Measurements from ENCODE around the gene HLA-DOA. TPM values are rescaled to one million over a fixed set of nuclear protein-coding genes. Genes with fewer than 3 reads are reported as not detected.

HLA-DOA gene
- total RNA-seq, 2 donors from 2014 or later = 7.2 to 14.6 TPM

DNA sequence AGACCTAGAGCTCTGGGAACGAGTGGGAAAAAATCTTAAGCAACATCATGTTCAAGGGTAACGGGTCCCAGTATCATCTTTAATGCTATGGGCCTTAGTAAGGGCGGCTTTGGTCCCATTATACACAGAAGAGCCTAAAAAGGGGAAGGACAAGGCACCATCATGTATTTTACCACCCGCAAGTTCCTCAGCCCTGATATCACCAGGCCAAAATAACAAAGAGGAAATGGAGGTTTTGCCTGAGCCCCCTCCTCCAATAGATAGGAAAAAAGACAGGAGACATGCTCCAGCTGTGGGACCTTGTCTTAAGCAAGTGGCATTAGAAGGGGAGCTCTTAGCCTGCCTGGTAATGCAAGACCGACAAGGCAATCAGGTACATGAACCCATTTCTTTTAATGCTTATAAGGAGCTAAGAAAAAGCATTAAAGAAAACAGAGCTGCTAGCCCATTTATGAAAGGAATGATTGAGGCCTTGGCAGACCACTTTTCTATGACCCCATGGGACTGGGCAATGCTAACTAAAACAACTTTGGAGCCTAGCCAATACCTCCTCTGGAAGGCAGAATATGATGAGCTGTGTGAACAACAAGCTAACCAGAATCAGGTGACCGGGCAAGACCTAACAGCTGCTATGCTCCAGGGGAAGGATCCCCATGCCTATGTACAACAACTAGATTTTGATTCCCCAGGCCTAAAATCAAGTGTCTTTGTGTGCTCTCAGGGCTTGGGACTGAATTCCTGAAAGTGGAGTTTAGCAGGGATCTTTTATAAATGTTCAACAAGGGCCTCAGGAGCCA, 40.8 kb upstream of the HLA-DOA start:
- no peaks in the 10 kb centered on the region for H3K4me1 ChIP-seq (replicated peaks)
- DNase-seq (ENCODE audit: low spot score) = no peak
- H3K36me3 ChIP-seq = no peaks in the 10 kb centered on the region
- no peak overlapping the region for H3K4me3 ChIP-seq
- no peaks in the 10 kb centered on the region for H3K9me3 ChIP-seq
- intact Hi-C loops (cut with DNase I) = no loop called here
- no peak overlapping the region for H3K27ac ChIP-seq
- no peaks in the 10 kb centered on the region for H3K27me3 ChIP-seq (replicated peaks; ENCODE audit: insufficient read depth)
- WGBS = 74% methylated on average over 6 of the region's 6 CpGs
- no peak for TF ChIP-seq POLR2AphosphoS5 (IDR thresholded peaks at IDR 0.05)
- TF ChIP-seq, protein P1, sequence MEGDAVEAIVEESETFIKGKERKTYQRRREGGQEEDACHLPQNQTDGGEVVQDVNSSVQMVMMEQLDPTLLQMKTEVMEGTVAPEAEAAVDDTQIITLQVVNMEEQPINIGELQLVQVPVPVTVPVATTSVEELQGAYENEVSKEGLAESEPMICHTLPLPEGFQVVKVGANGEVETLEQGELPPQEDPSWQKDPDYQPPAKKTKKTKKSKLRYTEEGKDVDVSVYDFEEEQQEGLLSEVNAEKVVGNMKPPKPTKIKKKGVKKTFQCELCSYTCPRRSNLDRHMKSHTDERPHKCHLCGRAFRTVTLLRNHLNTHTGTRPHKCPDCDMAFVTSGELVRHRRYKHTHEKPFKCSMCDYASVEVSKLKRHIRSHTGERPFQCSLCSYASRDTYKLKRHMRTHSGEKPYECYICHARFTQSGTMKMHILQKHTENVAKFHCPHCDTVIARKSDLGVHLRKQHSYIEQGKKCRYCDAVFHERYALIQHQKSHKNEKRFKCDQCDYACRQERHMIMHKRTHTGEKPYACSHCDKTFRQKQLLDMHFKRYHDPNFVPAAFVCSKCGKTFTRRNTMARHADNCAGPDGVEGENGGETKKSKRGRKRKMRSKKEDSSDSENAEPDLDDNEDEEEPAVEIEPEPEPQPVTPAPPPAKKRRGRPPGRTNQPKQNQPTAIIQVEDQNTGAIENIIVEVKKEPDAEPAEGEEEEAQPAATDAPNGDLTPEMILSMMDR (IDR thresholded peaks at IDR 0.05) = no peak
- TF ChIP-seq POLR2A (IDR thresholded peaks at IDR 0.05) = no peak

DNA sequence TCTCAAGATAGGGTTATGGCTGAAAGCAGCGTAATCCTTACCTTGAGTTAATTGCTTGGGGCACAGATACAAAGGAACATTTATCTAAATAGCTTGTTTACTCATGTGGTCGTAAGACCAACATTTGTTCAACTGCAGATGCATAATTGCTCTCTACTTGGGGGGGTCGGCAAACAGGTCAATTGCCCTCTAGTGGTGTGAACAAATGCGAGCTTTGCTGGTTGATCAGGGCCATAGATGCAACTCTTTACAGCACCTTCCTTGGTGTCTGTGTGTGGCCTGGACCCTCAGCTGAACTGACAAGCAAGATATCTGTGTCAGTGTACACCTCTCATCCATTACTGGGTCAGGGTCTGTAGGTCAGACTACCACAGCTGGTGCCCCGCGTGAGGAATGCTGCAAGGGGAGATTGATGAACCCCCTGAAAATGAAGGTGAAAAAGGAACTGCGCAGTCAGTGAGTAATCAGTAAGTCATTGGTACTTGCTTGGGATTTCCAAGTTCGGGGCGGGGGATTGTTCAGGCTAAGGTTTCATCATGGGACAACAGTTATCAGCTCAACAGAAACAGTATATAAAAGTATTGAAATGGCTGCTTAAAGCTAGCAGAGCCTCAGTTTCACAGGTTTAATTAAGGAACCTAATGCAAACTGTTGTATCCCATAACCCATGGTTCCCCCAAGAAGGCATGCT, 40.1 kb upstream of the HLA-DOA start:
- Histone ChIP-seq H3K36me3 (no peaks in the 10 kb centered on the region), H3K4me3 (no peak overlapping the region), H3K27me3 (replicated peaks; ENCODE audit: insufficient read depth) (no peaks in the 10 kb centered on the region), H3K4me1 (replicated peaks) (no peaks in the 10 kb centered on the region), H3K9me3 (no peaks in the 10 kb centered on the region), H3K27ac (no peak overlapping the region)
- TF ChIP-seq, protein P1 (IDR thresholded peaks at IDR 0.05) = no peak
- TF ChIP-seq POLR2A (IDR thresholded peaks at IDR 0.05) = no peak
- no peak for TF ChIP-seq POLR2AphosphoS5 (IDR thresholded peaks at IDR 0.05)
- no peak for DNase-seq (ENCODE audit: low spot score)
- 65% methylated on average over 9 of the region's 9 CpGs for WGBS
- intact Hi-C loops (cut with DNase I) = no loop called here

DNA sequence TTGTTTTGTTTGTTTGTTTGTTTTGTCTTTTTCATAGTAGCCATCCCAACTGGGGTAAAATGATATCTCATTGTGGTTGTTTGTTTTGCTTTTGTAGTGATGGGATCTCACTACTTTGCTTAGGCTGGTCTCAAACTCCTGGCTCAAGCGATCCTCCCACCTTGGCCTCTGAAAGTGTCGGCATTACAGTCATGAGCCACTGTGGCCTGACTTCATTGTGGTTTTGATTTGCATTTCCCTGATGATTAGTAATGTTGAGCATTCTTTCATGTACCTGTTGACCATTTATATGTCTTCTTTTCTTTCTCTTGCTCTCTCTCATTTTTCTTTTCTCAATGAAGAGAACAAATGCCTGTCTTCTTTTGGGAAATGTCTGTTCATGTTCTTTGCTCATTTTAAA, 30.8 kb upstream of the HLA-DOA start:
- H3K27ac ChIP-seq = no peak overlapping the region
- H3K4me3 ChIP-seq = no peak overlapping the region
- H3K9me3 ChIP-seq = no peaks in the 10 kb centered on the region
- no peaks in the 10 kb centered on the region for H3K27me3 ChIP-seq (replicated peaks; ENCODE audit: insufficient read depth)
- WGBS = 96% methylated on average over 2 of the region's 2 CpGs
- H3K4me1 ChIP-seq (replicated peaks) = no peaks in the 10 kb centered on the region
- TF ChIP-seq POLR2A (IDR thresholded peaks at IDR 0.05) (no peak), POLR2AphosphoS5 (IDR thresholded peaks at IDR 0.05) (no peak)
- TF ChIP-seq, protein P1 (IDR thresholded peaks at IDR 0.05) = no peak
- no peak for DNase-seq (ENCODE audit: low spot score)
- no peaks in the 10 kb centered on the region for H3K36me3 ChIP-seq
- intact Hi-C loops (cut with DNase I) = no loop called here

DNA sequence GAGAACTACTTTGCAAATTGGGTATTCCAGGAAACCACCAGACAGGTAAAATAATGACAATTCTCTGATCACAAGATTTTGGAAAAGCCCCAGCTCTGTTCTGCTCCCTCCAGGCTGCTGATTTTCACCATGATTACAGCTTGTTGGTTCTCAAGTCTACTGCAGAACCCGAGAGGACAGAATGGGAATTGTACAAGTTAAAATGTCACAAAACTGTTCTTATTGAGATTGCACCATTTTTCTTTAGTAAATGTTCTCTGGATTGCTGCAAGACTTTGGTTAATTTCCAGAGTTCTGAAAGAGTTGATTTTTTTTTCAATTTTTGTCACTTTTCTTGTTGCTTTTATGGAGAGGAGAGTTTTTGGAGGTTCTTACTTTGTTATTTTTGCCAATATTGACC, 27.1 kb upstream of the HLA-DOA start:
- TF ChIP-seq POLR2A (IDR thresholded peaks at IDR 0.05) (no peak), POLR2AphosphoS5 (IDR thresholded peaks at IDR 0.05) (no peak)
- TF ChIP-seq, protein P1 (IDR thresholded peaks at IDR 0.05) = no peak
- Histone ChIP-seq H3K36me3 (no peaks in the 10 kb centered on the region), H3K4me1 (replicated peaks) (no peaks in the 10 kb centered on the region), H3K4me3 (no peak overlapping the region), H3K27me3 (replicated peaks; ENCODE audit: insufficient read depth) (no peaks in the 10 kb centered on the region), H3K9me3 (no peaks in the 10 kb centered on the region), H3K27ac (no peak overlapping the region)
- intact Hi-C loops (cut with DNase I) = no loop called here
- 41% methylated on average over 1 of the region's 1 CpG for WGBS
- no peak for DNase-seq (ENCODE audit: low spot score)
